GM18498 (cell line): ENCODE data around the gene DLG4.

ENCODE experiments used
- ATAC-seq: cut with Tn5 transposase; IDR thresholded peaks from one replicate; pipeline ENCODE4 v1.9.1; 2021; ENCODE audit warnings: mild to moderate bottlenecking, moderate library complexity; ENCODE audit not compliant: unreplicated experiment

The DLG4 gene

GRCh38 chr17:7215652-7216180 is 3.9 kb downstream of the DLG4 start:
- ATAC-seq, result no peak

- ATAC-seq, result no peak
Measured at GRCh38 chr17:7215136-7215638, 4.4 kb downstream of the DLG4 start.

GRCh38 chr17:7214300-7215135 is 5.1 kb downstream of the DLG4 start:
- ATAC-seq, result peak; percentile 80

GRCh38 chr17:7213895-7214299 is 5.7 kb downstream of the DLG4 start:
- ATAC-seq, result peak; percentile 5

- no peak for ATAC-seq
Measured at GRCh38 chr17:7211491-7212273, 8.0 kb downstream of the DLG4 start.

GRCh38 chr17:7208754-7209460 is 10.7 kb downstream of the DLG4 start:
- ATAC-seq, result no peak

GRCh38 chr17:7208027-7208571 is 11.5 kb downstream of the DLG4 start:
- ATAC-seq, result no peak

GRCh38 chr17:7207120-7208001 is 12.3 kb downstream of the DLG4 start:
- ATAC-seq, result no peak

- ATAC-seq, result no peak
Measured at GRCh38 chr17:7205561-7205960, 14.1 kb downstream of the DLG4 start.

- ATAC-seq, result peak; percentile 83
Measured at GRCh38 chr17:7204828-7205461, 14.7 kb downstream of the DLG4 start.

- ATAC-seq, result no peak
Measured at GRCh38 chr17:7204336-7204735, 15.3 kb downstream of the DLG4 start.

GRCh38 chr17:7203391-7203790 is 16.2 kb downstream of the DLG4 start:
- no peak for ATAC-seq

- ATAC-seq, result no peak
Measured at GRCh38 chr17:7196651-7197401, 22.8 kb downstream of the DLG4 start.

- no peak for ATAC-seq
Measured at GRCh38 chr17:7195971-7196370, 23.7 kb downstream of the DLG4 start.

- no peak for ATAC-seq
Measured at GRCh38 chr17:7192271-7192937, 27.2 kb downstream of the DLG4 start.

- ATAC-seq, result no peak
Measured at GRCh38 chr17:7191571-7192270, 27.9 kb downstream of the DLG4 start.

GRCh38 chr17:7191069-7191468 is 28.6 kb downstream of the DLG4 start:
- no peak for ATAC-seq
